ENCODE measurements around the gene OR52E8.

The OR52E8 gene

GRCh38 chr11:5857590-5857989, at the start of gene OR52E8:
Gene OR52E8 (minus strand): TSS chr11:5857690. CDS start chr11:5857690, 0 bp downstream.
- DNase-seq (ENCODE audit: low spot score) = no peak

- no peak for DNase-seq (ENCODE audit: low spot score)
These were observed 42.0 kb upstream of the OR52E8 start for GRCh38 chr11:5899534-5899933.

GRCh38 chr11:5892908-5893307, 35.4 kb upstream of the OR52E8 start, which contains the start of gene OR52E5:
Gene OR52E5 (plus strand): TSS chr11:5893208. CDS start chr11:5900777, 7,569 bp downstream.
- no peak for DNase-seq (ENCODE audit: low spot score)

GRCh38 chr11:5891216-5891800, 33.8 kb upstream of the OR52E8 start:
- DNase-seq (ENCODE audit: low spot score) = peak; percentile 6

GRCh38 chr11:5887661-5888060, 30.2 kb upstream of the OR52E8 start:
- no peak for DNase-seq (ENCODE audit: low spot score)

- DNase-seq (ENCODE audit: low spot score) = no peak
These were observed 29.7 kb upstream of the OR52E8 start for GRCh38 chr11:5887172-5887571.

GRCh38 chr11:5881756-5882155, 24.3 kb upstream of the OR52E8 start:
- no peak for DNase-seq (ENCODE audit: low spot score)

GRCh38 chr11:5880329-5880728, 22.8 kb upstream of the OR52E8 start, which contains the start of gene OR52E4:
Gene OR52E4 (plus strand): TSS chr11:5880629. CDS start chr11:5884293, 3,664 bp downstream.
- no peak for DNase-seq (ENCODE audit: low spot score)

- no peak for DNase-seq (ENCODE audit: low spot score)
These were observed 21.1 kb upstream of the OR52E8 start for GRCh38 chr11:5878564-5878963.

GRCh38 chr11:5865826-5866225, 8.3 kb upstream of the OR52E8 start:
- no peak for DNase-seq (ENCODE audit: low spot score)

- DNase-seq (ENCODE audit: low spot score) = no peak
These were observed 6.5 kb downstream of the OR52E8 start for GRCh38 chr11:5851002-5851401.

- no peak for DNase-seq (ENCODE audit: low spot score)
These were observed 9.8 kb downstream of the OR52E8 start for GRCh38 chr11:5847711-5848110.

- DNase-seq (ENCODE audit: low spot score) = no peak
These were observed 10.8 kb downstream of the OR52E8 start for GRCh38 chr11:5846701-5847100.

- DNase-seq (ENCODE audit: low spot score) = no peak
These were observed 15.7 kb downstream of the OR52E8 start, which contains the start of gene OR52E6 for GRCh38 chr11:5841797-5842196. Gene OR52E6 (minus strand): TSS chr11:5841897. CDS start chr11:5841897, 0 bp downstream.

- DNase-seq (ENCODE audit: low spot score) = no peak
These were observed 19.8 kb downstream of the OR52E8 start for GRCh38 chr11:5837695-5838094.

GRCh38 chr11:5833446-5833845, 24.0 kb downstream of the OR52E8 start:
- DNase-seq (ENCODE audit: low spot score) = no peak

GRCh38 chr11:5831196-5831829, 26.2 kb downstream of the OR52E8 start:
- no peak for DNase-seq (ENCODE audit: low spot score)

GRCh38 chr11:5818245-5818886, 39.1 kb downstream of the OR52E8 start:
- no peak for DNase-seq (ENCODE audit: low spot score)

GRCh38 chr11:5815534-5815933, 42.0 kb downstream of the OR52E8 start:
- DNase-seq (ENCODE audit: low spot score) = no peak

GRCh38 chr11:5809905-5810795, 47.3 kb downstream of the OR52E8 start:
- no peak for DNase-seq (ENCODE audit: low spot score)

GRCh38 chr11:5809122-5809519, 48.4 kb downstream of the OR52E8 start:
- DNase-seq (ENCODE audit: low spot score) = no peak

GRCh38 chr11:5808500-5809121, 48.9 kb downstream of the OR52E8 start, which contains the start of gene OR52N2:
Gene OR52N2 (plus strand): TSS chr11:5808924. CDS start chr11:5820336, 11,412 bp downstream.
- DNase-seq (ENCODE audit: low spot score) = peak; percentile 84
